Heart left ventricle (tissue), 16 donors: Measurements from ENCODE around the gene LRRC32. TPM values are rescaled to one million over a fixed set of nuclear protein-coding genes. Genes with fewer than 3 reads are reported as not detected.
A peak's percentile ranks its signal among the peaks of the same experiment; 100 is the strongest.

Source experiments
- ATAC-seq, 4 donors: fragments of 200-7000 bp; cut with Tn5 transposase; one replicate each; pipeline ENCODE4 v1.9.1; 2020 to 2022; ENCODE audit warnings: moderate library complexity in 4 of 4, mild to moderate bottlenecking in 3 of 4, moderate number of reproducible peaks in 1 of 4
- DNase-seq, 5 donors: peaks; one replicate each; pipeline ENCODE4 v3.0.0-alpha.2; 2020
- H3K27ac ChIP-seq, 12 donors: fragments of 200-600 bp; sonication (generic) in 4 of 12; one replicate each; pipeline versions ENCODE4 v1.5.0 to v1.8.0; 2016 to 2022; ENCODE audit warnings: mild to moderate bottlenecking in 2 of 12
- H3K27me3 ChIP-seq, 9 donors: fragments of 200-600 bp; sonication (generic) in 2 of 9; one replicate each; pipeline versions ENCODE4 v1.5.1 to v1.8.0; 2016 to 2022; ENCODE audit warnings: mild to moderate bottlenecking in 3 of 9
- H3K36me3 ChIP-seq, 9 donors: fragments of 200-600 bp; sonication (generic) in 2 of 9; one replicate each; pipeline versions ENCODE4 v1.5.0 to v1.8.0; 2018 to 2022; ENCODE audit warnings: mild to moderate bottlenecking in 2 of 9
- H3K4me1 ChIP-seq, 12 donors: fragments of 200-600 bp; sonication (generic) in 4 of 12; one replicate each; pipeline versions ENCODE4 v1.5.0 to v1.8.0; 2016 to 2022; ENCODE audit warnings: mild to moderate bottlenecking in 3 of 12
- H3K4me3 ChIP-seq, 12 donors: fragments of 200-600 bp; sonication (generic) in 4 of 12; one replicate each; pipeline versions ENCODE4 v1.5.0 to v1.8.0; 2017 to 2022; ENCODE audit warnings: mild to moderate bottlenecking in 9 of 12, moderate library complexity in 4 of 12
- H3K9me3 ChIP-seq, 12 donors: fragments of 200-600 bp; sonication (generic) in 4 of 12; one replicate each; pipeline versions ENCODE4 v1.5.0 to v1.8.0; 2016 to 2022; ENCODE audit warnings: mild to moderate bottlenecking in 1 of 12
- CTCF ChIP-seq, 12 donors: fragments of 200-600 bp; sonication (generic) in 4 of 12; IDR thresholded peaks; one replicate each; pipeline versions ENCODE4 v1.5.0 to v1.8.0; 2018 to 2022; ENCODE audit warnings: antibody characterized with exemption in 12 of 12, mild to moderate bottlenecking in 5 of 12
- POLR2A ChIP-seq, 2 donors: fragments of 450-650 bp; IDR thresholded peaks; one replicate each; pipeline ENCODE4 v1.6.1; 2017; ENCODE audit warnings: antibody characterized with exemption in 2 of 2, mild to moderate bottlenecking in 2 of 2, moderate library complexity in 2 of 2
- WGBS, 4 donors: extraction: QIAGEN DNeasy Blood & Tissue Kit in 2 of 4; methylation state at CpG; one replicate each; pipeline versions ENCODE4 v1.1.5 to v1.1.7; 2013 to 2018; 5-methylcytosine and 5-hydroxymethylcytosine counted together
- intact Hi-C, 10 donors: fragments of 100-400 bp; cut with DNase I; formaldehyde crosslinking; loops; one replicate each; pipeline versions ENCODE4 v1.11.1 to v1.14.2; 2022
- polyA plus RNA-seq, 2 donors: library from polyadenylated mRNA; stranded (reverse); fragments of 200-250 nt; gene quantifications; one replicate each; pipeline ENCODE4 v1.2.3, GENCODE V29; 2013
- total RNA-seq, 9 donors: library from RNA; depleted of rRNA in 2 of 9; stranded (reverse); fragments of >200 nt in 2 of 9; fragmentation: NEBNext Ultra II Directional in 3 of 9; extraction: Animal tissue kit (Norgen Biotek cat#: 25700) in 3 of 9; gene quantifications; one replicate each; pipeline versions ENCODE4 v1.1.0 to v1.2.4, GENCODE V29; 2016 to 2023
- donor health status: ischemic (EF 13 %, LVEDD 7.1; RV severe dilation, severe dysfunction).
- donor health status: healthy with polysubstance abuse.
- donor health status: DM: no; HTN: yes; CAD: no.
- donor health status: DM: no; HTN: no; CAD: no.
- donor health status: ischemic (EF 25% LVEDD 6.9; RV normal size, moderate dysfunction).
- donor health status: ischemic (EF 25% LVEDD 5.7; RV mildly dilated, moderate dysfunction).
- donor health status: healthy.
- donor health status: DM: yes; HTN: yes; CAD: no.
- donor health status: ischemic (EF 35%, LVEDD 5.7; RV mildly dilated, moderate dysfunction).
- donor health status: nonischemic (EF 11% LVEDD 7.7; RV severe dilation, severe dysfunction).
- donor health status: DM: yes; HTN: yes; CAD: no.
- donor health status: PGD.
- donor health status: ischemic (EF 29% LVEDD 5.4; RV normal size, mild dysfunction).
- donor health status: nonischemic (EF 23%, LVEDD 6.1; RV moderate dilation, normal function).

LRRC32 gene
- total and polyA plus RNA-seq, 11 donors, result 20.1 to 79.0 (median 44.6) TPM

DNA sequence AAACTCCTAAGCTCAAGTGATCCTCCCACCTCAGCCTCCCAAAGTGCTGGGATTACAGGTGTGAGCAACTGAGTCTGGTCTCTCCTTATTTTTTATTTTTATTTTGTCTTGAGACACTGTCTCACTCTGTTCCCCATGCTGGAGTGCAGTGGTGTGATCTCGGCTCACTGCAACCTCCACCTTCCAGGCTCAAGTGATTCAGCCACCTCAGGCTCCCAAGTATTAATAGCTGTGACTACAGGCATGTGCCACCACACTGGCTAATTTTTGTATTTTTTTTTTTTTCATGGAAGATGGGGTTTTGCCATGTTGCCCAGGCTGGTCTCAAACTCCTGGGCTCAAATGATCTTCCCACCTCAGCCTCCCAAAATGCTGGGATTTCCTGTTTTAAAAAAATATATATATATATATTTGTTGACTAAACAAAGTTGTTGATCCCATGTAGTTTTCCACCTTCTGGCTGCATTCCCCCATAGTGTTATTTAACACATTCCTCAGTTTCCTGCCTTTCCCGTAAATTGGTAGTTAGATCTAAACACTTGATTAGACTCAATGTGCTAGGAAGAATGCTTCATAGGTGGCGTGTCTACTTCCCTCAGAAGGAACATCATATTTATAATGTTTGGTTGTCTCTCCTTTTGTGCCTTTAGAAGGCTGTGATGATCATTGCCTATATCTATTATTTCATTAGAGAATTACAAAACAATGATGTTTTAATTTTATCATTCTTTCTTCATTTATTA lies 38.8 kb downstream of the LRRC32 start:
- peaks cover 1 to 60% (median 36%) of the 10 kb centered on the region in 12 donors for H3K4me1 ChIP-seq
- no peak overlapping the region for H3K4me3 ChIP-seq
- no peaks in the 10 kb centered on the region for H3K9me3 ChIP-seq
- intact Hi-C loops, result loop anchor here in 3 of 10 donors (5.0 kb wide), 2 partner anchors 36 to 41 kb away; partner anchors contain the start of gene LRRC32 (in 1 of the 3)
- H3K27ac ChIP-seq, result peak overlapping the region in 9 of 12 donors; percentile 34 to 96 (median 90)
- no peaks in the 10 kb centered on the region for H3K27me3 ChIP-seq
- DNase-seq, result no peak
- TF ChIP-seq CTCF (IDR thresholded peaks at IDR 0.05) (no peak), POLR2A (IDR thresholded peaks at IDR 0.05) (no peak)
- H3K36me3 ChIP-seq, result no peaks in the 10 kb centered on the region
- WGBS, 4 donors, result 74 to 87% (median 80%) methylated on average over 3 of the region's 3 CpGs
- no peak for ATAC-seq

DNA sequence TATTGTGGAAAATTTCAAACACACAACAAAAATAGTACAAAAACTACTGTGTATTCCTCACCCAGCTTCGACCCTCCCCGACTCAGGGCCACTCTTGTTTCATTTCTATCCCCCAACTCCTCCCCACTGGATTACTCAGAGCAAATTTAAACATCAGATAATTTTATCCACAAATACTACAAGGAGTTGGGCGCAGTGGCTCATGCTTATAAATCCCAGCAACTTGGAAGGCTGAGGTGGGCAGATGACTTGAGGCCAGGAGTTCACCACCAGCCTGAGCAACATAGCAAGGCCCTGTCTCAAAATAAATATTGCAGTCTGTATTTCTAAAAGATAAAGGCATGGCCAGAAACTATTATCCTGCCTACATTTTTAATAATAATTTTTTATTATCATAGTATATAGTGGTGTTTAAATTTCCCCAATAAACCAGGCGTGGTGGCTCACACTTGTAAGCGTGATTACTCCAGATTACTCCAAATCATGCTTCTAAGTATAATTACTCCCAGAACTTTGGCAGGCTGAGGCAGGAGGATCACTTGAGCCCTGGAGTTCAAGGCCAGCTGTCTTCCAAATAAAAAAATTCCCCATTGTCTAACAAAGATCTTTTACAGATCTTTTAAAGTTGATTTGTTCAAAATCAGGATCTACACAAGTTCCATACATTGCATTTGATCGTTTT lies 39.8 kb downstream of the LRRC32 start:
- no peak overlapping the region for H3K4me3 ChIP-seq

DNA sequence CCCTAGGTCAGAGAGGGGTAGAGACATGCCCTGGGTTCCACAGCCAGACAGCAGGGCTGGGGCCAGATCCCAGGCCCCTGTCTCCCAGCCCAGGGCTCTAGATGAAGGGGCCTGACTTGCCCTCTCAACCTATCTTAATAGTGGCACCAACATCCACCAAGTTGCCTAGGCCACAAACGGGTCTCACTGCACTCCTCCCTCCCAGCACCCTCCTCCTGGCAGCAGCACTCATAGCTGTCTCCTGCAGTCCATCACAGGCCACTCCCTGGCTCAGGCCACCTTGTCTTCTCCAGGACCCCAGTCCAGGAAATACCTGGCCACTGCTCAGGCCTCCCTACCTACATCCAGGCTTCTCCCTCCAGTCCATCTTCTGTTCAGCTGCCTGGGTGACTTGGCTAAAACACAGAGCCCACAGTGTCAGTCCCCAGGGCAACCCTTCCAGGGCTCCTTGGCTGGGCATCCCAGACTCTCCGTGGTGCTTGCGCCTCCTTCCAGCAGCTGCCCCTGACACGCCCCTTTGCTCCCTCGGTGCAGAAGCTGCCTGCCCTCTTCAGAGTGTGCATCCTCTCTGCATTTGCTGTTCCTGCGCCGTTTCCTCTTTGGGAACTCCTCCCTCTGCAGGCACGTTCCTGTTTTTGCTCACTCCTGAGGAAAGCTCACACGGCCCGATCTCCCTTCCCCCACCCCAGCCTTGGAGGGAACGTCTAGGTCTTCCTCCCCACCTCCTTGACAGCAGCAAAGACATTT lies 40.5 kb downstream of the LRRC32 start:
- DNase-seq (peak; percentile 82 to 87 (median 84)), ATAC-seq (peak; percentile 63 to 88 (median 84))
- Histone ChIP-seq H3K4me3 (peak overlapping the region in 3 of 12 donors; percentile 0 to 19 (median 10)), H3K4me1 (peaks cover 0 to 53% (median 24%) of the 10 kb centered on the region in 12 donors), H3K27ac (peak overlapping the region; percentile 79 to 96 (median 90)), H3K36me3 (no peaks in the 10 kb centered on the region), H3K27me3 (no peaks in the 10 kb centered on the region), H3K9me3 (peaks cover 0 to 12% (median 7%) of the 10 kb centered on the region in 12 donors)
- intact Hi-C loops, result loop anchor here in 3 of 10 donors (5.0 kb wide), 2 partner anchors 37 to 42 kb away; partner anchors contain the start of gene LRRC32 (in 1 of the 3)
- 31 to 54% (median 47%) methylated on average over 11 of the region's 11 CpGs for WGBS, 4 donors
- TF ChIP-seq CTCF (IDR thresholded peaks at IDR 0.05) (peak in 7 of 12 donors; percentile 5 to 52 (median 22)), POLR2A (IDR thresholded peaks at IDR 0.05) (no peak)

More for the DNA sequence above, 39.8 kb downstream of the LRRC32 start:
- no peaks in the 10 kb centered on the region for H3K36me3 ChIP-seq
- DNase-seq (no peak), ATAC-seq (no peak)
- 68 to 79% (median 73%) methylated on average over 6 of the region's 6 CpGs for WGBS, 4 donors
- H3K27me3 ChIP-seq, result no peaks in the 10 kb centered on the region
- peak overlapping the region; percentile 79 to 96 (median 90) for H3K27ac ChIP-seq
- intact Hi-C loops, result loop anchor here in 3 of 10 donors (5.0 kb wide), 2 partner anchors 37 to 42 kb away; partner anchors contain the start of gene LRRC32 (in 1 of the 3)
- peaks cover 0 to 53% (median 27%) of the 10 kb centered on the region in 12 donors for H3K4me1 ChIP-seq
- H3K9me3 ChIP-seq, result peaks cover 0 to 7% (median 4%) of the 10 kb centered on the region in 12 donors
- no peak for TF ChIP-seq POLR2A (IDR thresholded peaks at IDR 0.05)
- peak in 1 of 12 donors; percentile 1 for TF ChIP-seq CTCF (IDR thresholded peaks at IDR 0.05)
